Thymus (tissue), 14 donors: ENCODE measurements around the gene C9orf153. TPM values are rescaled to one million over a fixed set of nuclear protein-coding genes. Genes with fewer than 3 reads are reported as not detected.
"Not testable (repeated sequence)": the region's sequence is repeated elsewhere in the genome, so short reads cannot be mapped to it uniquely, and the experiment has no call there.

Experiments
- DNase-seq, 9 donors: peaks; one replicate each; pipeline ENCODE4 v3.0.0-alpha.2; 2013; ENCODE audit warnings: low spot score in 9 of 9, low read depth in 6 of 9, missing footprints in 1 of 9
- H3K27ac ChIP-seq, 2 donors: one replicate each; pipeline ENCODE4 v1.5.1; 2013; ENCODE audit warnings: control low read depth in 1 of 2, low read depth in 1 of 2, low read length in 1 of 2, mild to moderate bottlenecking in 1 of 2, moderate library complexity in 1 of 2
- H3K27me3 ChIP-seq, 2 donors: one replicate each; pipeline ENCODE4 v1.5.1; 2013; ENCODE audit warnings: low read length in 1 of 2; ENCODE audit not compliant: control insufficient read depth in 2 of 2, insufficient read depth in 1 of 2
- H3K36me3 ChIP-seq, 2 donors: one replicate each; pipeline ENCODE4 v1.5.1; 2013; ENCODE audit warnings: low read length in 1 of 2, mild to moderate bottlenecking in 1 of 2, moderate library complexity in 1 of 2; ENCODE audit not compliant: control insufficient read depth in 2 of 2, insufficient read depth in 2 of 2
- H3K4me1 ChIP-seq, 2 donors: one replicate each; pipeline ENCODE4 v1.5.1; 2013; ENCODE audit warnings: low read length in 2 of 2; ENCODE audit not compliant: control insufficient read depth in 2 of 2, insufficient read depth in 2 of 2
- H3K4me3 ChIP-seq, 2 donors: one replicate each; pipeline ENCODE4 v1.5.1; 2013; ENCODE audit warnings: low read length in 2 of 2, control low read depth in 1 of 2, mild to moderate bottlenecking in 1 of 2
- H3K9me3 ChIP-seq, 2 donors: one replicate each; pipeline ENCODE4 v1.5.1; 2013; ENCODE audit warnings: low read length in 1 of 2, mild to moderate bottlenecking in 1 of 2; ENCODE audit not compliant: control insufficient read depth in 2 of 2, insufficient read depth in 1 of 2
- WGBS: extraction: QIAGEN DNeasy Blood & Tissue Kit; methylation state at CpG from one replicate; pipeline ENCODE4 v1.1.7; 2013; 5-methylcytosine and 5-hydroxymethylcytosine counted together
- long read RNA-seq, 10 donors: transcript quantifications; one replicate each; lab custom pipeline, GENCODE V29; 2026
- polyA plus RNA-seq: library from polyadenylated mRNA; stranded (reverse); fragments of 200-250 nt; gene quantifications from one replicate; pipeline ENCODE4 v1.2.3, GENCODE V29; 2013
- total RNA-seq: library from RNA; stranded (reverse); fragments of 120-200 nt; gene quantifications from one replicate; pipeline ENCODE4 v1.2.4, GENCODE V29; 2013
- donor health status: healthy.

C9orf153 gene
- 0.19 TPM for total RNA-seq
- 0.16 TPM for polyA plus RNA-seq
- long read RNA-seq, donor 1 = 0 reads
- long read RNA-seq, donor 2 = 0 reads
- long read RNA-seq, donor 3 = 0 reads
- long read RNA-seq, donor 4 = 0 reads
- long read RNA-seq, donor 5 = 0 reads
- long read RNA-seq, donor 6 = 0 reads
- long read RNA-seq, donor 7 = 0 reads
- long read RNA-seq, donor 8, partial matches to known transcripts = 0 of 1 reads
- long read RNA-seq, donor 8, other reads (novel, unspliced or antisense) = 0 of 1 reads
- long read RNA-seq, donor 9 = 0 reads
- long read RNA-seq, donor 10 = 0 reads

DNA sequence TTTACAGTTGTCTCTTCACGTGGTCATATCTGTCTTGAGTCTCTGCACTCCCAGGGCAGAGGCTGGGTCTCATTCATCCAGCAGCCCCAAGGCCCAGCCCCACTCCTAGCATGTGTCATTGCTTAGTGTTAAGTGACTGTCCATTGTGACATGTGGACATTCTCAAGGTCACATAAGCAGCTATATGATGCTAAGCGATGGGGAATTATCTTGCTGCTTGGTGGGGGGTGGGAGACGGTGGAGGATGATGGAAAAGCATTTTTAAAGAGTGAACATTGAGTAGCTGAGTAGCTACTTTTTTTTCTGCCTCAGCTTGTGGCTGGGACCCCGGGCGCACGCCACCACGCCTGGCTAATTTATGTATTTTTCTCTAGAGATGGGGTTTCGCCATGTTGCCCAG is at the start of gene C9orf153:
Gene C9orf153, minus strand, starts transcription at position 101 of the 400 bp plus-strand sequence. CDS start 30,054 bp downstream, outside the sequence.
- Histone ChIP-seq H3K27me3 (no peaks in the 10 kb centered on the region), H3K27ac (no peak within 1 kb of the TSS), H3K9me3 (no peaks in the 10 kb centered on the region), H3K4me3 (no peak within 1 kb of the TSS), H3K36me3 (peaks cover 3 to 14% of the 10 kb centered on the region in 2 donors), H3K4me1 (no peaks in the 10 kb centered on the region)
- 98% methylated on average over 8 of the region's 8 CpGs for WGBS
- DNase-seq = no peak

DNA sequence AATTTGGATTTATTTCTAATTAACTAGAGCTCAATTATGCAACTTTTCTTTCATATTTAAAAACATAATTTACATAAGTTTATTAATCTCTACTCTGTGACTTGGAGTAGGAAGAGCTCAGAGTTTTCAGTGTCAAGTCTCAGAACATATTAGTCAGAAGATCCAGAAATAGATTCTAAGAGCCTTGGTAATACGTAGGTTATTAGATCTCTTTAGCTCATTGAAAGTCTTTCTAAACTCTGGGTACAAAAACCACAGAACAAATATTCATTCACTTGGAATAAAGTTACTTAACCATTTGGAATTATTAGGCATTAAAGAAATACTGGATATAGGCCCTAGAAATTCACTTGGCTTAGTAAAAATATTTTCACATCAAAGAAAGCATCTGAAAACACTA is 49.2 kb upstream of the C9orf153 start:
- DNase-seq = no peak
- Histone ChIP-seq H3K27me3 (no peaks in the 10 kb centered on the region), H3K27ac (no peak overlapping the region), H3K36me3 (peaks cover 30 to 56% of the 10 kb centered on the region in 2 donors), H3K9me3 (no peaks in the 10 kb centered on the region), H3K4me1 (no peaks in the 10 kb centered on the region), H3K4me3 (no peak overlapping the region)
- WGBS = 99% methylated on average over 1 of the region's 1 CpG

DNA sequence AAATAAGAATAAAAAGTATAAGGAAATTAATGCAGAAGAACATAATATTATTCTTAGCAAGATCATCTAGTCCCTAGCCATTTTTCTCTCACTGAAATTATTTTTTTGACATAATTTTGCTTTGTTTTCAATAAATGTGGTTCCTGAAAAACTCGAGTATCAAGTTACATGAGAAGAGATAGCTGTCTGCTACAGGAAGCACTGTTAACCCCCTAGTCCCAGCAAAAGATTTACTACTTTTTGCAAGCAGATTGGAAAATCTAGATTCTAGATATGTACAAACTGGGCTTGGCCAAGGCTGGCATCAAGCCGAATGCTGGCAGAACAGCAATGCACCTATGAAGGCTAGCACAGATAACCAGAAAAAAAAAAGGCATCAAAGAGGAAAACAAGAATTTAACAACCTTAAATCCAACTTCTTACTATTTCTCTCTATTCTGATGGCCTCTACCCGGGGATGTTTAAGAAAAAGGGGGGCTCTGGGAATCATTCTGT is 44.8 kb upstream of the C9orf153 start:
- Histone ChIP-seq H3K27ac (no peak overlapping the region), H3K9me3 (no peaks in the 10 kb centered on the region), H3K36me3 (peaks cover 29 to 72% of the 10 kb centered on the region in 2 donors), H3K4me3 (no peak overlapping the region), H3K27me3 (no peaks in the 10 kb centered on the region), H3K4me1 (no peaks in the 10 kb centered on the region)
- 84% methylated on average over 3 of the region's 3 CpGs for WGBS
- DNase-seq = no peak

DNA sequence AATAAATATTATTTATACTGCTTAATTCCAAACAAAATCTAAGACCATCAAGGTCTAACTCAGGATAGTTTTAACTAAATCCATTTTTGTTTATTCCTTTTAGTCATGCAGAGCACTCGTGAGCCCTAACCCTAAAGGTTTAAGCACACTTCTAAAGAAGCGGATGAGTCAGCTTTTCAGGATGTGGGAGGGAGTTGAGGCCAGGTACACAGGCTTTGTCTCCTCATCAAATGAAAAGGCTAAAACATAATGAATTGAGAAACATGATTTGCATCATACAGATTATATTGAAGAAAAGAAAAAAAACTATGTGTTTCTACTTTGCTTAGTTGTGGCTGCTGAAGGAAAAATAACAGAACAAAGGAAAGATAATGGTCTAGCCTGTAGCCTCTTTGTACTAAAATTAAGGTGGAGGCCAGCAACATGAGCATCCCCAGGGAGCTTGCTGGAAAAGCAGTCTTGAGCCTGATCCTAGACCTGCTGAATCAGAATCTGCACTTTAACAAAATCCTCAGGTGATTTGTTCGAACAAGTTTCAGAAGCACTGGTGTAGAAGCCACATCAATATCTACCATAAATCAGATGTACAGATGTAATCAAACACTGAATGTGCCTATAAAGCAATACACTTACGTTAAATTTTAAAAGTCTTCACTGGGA is 44.0 kb upstream of the C9orf153 start:
- Histone ChIP-seq H3K4me3 (no peak overlapping the region), H3K36me3 (peaks cover 34 to 76% of the 10 kb centered on the region in 2 donors)
- 83% methylated on average over 4 of the region's 4 CpGs for WGBS

DNA sequence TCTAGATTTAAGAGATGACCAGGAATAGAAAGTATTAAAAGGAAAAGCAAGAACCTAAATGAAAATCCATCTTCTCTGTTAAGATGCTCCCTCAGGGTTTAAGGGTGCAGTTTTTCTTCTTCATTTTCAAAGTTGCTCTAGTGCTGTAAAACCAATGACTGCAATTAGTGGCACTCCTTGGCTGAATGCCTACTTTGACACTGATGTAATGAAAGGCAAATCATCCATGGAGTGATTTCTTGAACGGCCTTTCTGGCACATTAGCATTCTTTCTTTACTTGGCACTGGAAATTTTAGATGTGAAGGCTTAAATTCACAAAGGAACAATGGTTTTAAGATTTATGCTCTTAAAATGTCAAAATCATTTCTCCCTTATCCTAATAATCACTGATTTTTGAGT is 42.2 kb upstream of the C9orf153 start:
- no peak for DNase-seq
- Histone ChIP-seq H3K9me3 (no peaks in the 10 kb centered on the region), H3K4me1 (no peaks in the 10 kb centered on the region), H3K4me3 (no peak overlapping the region), H3K27me3 (no peaks in the 10 kb centered on the region), H3K36me3 (peaks cover 39 to 74% of the 10 kb centered on the region in 2 donors), H3K27ac (no peak overlapping the region)
- 96% methylated on average over 1 of the region's 1 CpG for WGBS

More for the DNA sequence above, 44.0 kb upstream of the C9orf153 start:
- H3K27me3 ChIP-seq = no peaks in the 10 kb centered on the region
- H3K27ac ChIP-seq = no peak overlapping the region
- no peaks in the 10 kb centered on the region for H3K9me3 ChIP-seq
- H3K4me1 ChIP-seq = no peaks in the 10 kb centered on the region
- DNase-seq = no peak

DNA sequence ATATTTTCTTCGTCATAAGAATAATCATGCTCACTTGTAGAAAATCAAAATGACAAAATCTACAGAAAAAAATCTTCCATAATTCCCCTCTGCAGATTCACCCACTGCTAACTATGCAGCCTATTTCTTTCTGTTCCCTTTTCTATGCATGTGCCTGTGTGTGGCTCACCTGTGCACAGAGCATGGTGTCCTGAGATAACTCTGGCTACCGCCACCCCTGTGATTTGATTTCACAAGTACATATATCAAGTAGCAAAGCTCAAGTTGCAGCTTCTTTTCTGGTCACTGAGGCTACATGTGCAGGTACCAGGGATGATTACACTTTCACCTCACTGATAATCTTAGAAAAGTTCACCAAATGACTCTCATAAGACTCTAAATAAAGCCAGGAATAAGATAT is 41.2 kb upstream of the C9orf153 start:
- no peak for DNase-seq
- H3K27ac ChIP-seq = no peak overlapping the region
- H3K27me3 ChIP-seq = no peaks in the 10 kb centered on the region
- H3K4me3 ChIP-seq = no peak overlapping the region
- WGBS = 96% methylated on average over 2 of the region's 2 CpGs
- H3K4me1 ChIP-seq = no peaks in the 10 kb centered on the region
- H3K9me3 ChIP-seq = no peaks in the 10 kb centered on the region
- peaks cover 41 to 74% of the 10 kb centered on the region in 2 donors for H3K36me3 ChIP-seq

DNA sequence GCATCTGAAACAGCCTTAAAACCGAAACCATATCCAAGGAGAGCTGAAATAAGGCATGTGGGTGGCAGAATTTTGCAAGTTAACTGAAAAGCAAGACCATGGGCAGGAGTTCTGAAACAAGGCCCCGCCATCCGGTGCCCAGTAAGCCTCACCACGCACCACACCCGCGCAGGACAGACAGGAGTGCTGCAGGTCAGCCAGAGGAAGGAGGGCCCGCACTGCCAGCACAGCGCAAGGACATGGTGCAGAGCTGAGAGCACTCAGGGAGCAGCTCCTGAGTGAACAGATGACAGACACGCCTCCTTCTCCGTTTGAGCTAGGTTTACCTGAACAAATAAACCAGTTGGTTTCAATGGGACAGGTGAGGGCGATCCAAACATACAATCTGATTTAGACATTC is 39.4 kb upstream of the C9orf153 start:
- 98% methylated on average over 11 of the region's 11 CpGs for WGBS
- Histone ChIP-seq H3K36me3 (peaks cover 37 to 63% of the 10 kb centered on the region in 2 donors), H3K27me3 (no peaks in the 10 kb centered on the region), H3K4me3 (no peak overlapping the region), H3K4me1 (no peaks in the 10 kb centered on the region), H3K27ac (no peak overlapping the region), H3K9me3 (no peaks in the 10 kb centered on the region)
- no peak for DNase-seq

DNA sequence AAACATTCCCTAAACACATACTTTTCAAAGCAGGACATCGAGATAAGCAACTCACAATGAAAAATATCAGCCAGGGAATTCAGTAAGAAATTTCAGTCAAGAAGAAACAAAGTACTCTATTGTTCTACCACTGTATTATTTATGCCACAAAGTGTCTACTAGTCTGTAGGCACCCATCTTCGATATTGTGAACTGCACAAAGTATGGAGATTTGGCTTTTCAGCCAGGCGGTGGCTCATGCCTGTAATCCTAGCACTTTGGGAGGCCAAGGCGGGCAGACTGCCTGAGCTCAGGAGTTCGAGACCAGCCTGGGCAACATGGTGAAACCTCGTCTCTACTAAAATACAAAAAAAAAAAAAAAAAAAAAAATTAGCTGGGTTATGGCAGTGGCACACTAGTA is 30.9 kb upstream of the C9orf153 start:
- 99% methylated on average over 6 of the region's 6 CpGs for WGBS
- not testable (repeated sequence) for H3K4me1 ChIP-seq, H3K27ac ChIP-seq, H3K9me3 ChIP-seq, DNase-seq, H3K36me3 ChIP-seq, H3K27me3 ChIP-seq, H3K4me3 ChIP-seq

DNA sequence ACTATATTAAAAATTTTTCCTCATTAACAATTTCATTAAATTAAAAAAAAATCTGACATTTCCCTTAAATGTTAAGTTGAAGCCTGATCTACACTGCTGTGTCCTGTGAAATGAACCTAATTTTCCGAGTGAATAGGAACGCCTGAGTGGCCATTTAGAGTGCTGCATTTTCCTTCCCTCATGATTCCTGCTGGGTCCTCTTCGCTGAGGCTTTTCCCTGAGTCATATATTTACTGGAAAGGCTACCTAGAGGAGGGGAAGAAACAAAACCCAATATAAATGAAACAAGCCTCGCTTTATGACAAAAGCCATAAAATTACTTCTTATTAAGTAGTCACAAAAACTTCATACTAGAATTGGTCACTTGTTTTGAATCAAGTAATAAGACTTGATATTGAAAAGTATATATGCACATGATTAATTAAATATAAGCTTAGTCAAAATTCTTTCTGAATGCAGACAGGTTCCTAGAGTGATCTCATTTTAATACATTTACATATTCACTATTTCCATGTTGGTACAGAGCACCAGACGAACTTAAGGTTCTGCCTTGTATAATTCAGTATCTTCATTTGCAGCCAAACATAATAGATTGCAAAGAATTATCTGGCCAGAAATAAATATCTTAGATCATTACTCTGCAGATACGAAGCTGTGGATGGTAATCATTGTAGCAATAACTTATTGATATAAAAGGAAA is 29.2 kb upstream of the C9orf153 start:
- WGBS = 97% methylated on average over 6 of the region's 6 CpGs
- no peak overlapping the region for H3K27ac ChIP-seq
- no peaks in the 10 kb centered on the region for H3K27me3 ChIP-seq
- H3K9me3 ChIP-seq = no peaks in the 10 kb centered on the region
- H3K4me1 ChIP-seq = no peaks in the 10 kb centered on the region
- H3K4me3 ChIP-seq = no peak overlapping the region
- H3K36me3 ChIP-seq = peaks cover 7 to 10% of the 10 kb centered on the region in 2 donors
- no peak for DNase-seq
